ENCODE data around the gene ZNF45.

DNA sequence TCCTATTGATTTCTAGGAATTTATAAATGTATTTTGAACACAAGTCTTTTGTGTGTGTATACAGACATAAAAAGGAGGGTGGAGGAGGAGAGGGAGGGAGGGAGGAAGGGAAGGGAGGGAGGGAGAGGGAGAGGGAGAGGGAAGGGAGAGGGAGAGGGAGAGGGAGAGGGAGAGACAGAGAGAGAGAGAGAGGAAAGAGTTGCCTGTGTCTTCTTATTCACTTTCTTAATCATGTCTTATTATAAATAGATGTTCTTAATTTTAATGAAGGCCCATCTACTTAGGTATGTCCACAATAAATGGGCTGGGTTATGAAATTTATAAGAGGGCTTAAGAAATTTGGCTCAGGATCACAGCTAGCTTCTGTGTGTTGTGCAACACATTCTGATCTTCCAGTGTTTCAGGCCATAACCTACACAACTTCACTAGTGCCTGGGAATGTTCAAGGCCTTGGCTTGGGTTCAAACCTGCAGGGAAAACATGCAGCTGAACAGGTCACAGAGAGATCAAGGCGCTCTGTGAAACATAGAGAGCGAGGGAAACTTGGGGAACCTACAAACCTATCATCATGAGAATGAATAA is 39.3 kb downstream of the ZNF45 start:
- no peak for TF ChIP-seq IRF2 (CRISPR knock-in tag; IDR thresholded peaks at IDR 0.05; ENCODE audit: borderline replicate concordance, low read depth)
- no peak for TF ChIP-seq ARID4B (CRISPR knock-in tag; IDR thresholded peaks at IDR 0.05; ENCODE audit: borderline replicate concordance)
- TF ChIP-seq CBFB (CRISPR knock-in tag; IDR thresholded peaks at IDR 0.05; ENCODE audit: low read depth): no peak
- TF ChIP-seq, protein P1, sequence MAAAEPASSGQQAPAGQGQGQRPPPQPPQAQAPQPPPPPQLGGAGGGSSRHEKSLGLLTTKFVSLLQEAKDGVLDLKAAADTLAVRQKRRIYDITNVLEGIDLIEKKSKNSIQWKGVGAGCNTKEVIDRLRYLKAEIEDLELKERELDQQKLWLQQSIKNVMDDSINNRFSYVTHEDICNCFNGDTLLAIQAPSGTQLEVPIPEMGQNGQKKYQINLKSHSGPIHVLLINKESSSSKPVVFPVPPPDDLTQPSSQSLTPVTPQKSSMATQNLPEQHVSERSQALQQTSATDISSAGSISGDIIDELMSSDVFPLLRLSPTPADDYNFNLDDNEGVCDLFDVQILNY (CRISPR knock-in tag; IDR thresholded peaks at IDR 0.05): no peak
- no peak for TF ChIP-seq CREM (CRISPR knock-in tag; IDR thresholded peaks at IDR 0.05)
- TF ChIP-seq KAT7 (CRISPR knock-in tag; IDR thresholded peaks at IDR 0.05; ENCODE audit: borderline replicate concordance): no peak
- TF ChIP-seq CTCF (IDR thresholded peaks at IDR 0.05): no peak
- TF ChIP-seq, protein P2, sequence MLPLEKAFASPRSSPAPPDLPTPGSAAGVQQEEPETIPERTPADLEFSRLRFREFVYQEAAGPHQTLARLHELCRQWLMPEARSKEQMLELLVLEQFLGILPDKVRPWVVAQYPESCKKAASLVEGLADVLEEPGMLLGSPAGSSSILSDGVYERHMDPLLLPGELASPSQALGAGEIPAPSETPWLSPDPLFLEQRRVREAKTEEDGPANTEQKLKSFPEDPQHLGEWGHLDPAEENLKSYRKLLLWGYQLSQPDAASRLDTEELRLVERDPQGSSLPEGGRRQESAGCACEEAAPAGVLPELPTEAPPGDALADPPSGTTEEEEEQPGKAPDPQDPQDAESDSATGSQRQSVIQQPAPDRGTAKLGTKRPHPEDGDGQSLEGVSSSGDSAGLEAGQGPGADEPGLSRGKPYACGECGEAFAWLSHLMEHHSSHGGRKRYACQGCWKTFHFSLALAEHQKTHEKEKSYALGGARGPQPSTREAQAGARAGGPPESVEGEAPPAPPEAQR (CRISPR knock-in tag; IDR thresholded peaks at IDR 0.05): no peak

Data from WTC11 (cell line).